Muscle layer of colon (tissue), 2 donors: Measurements from ENCODE around the gene DOCK1.
"Not testable (repeated sequence)": the region's sequence is repeated elsewhere in the genome, so short reads cannot be mapped to it uniquely, and the experiment has no call there.

Experiments used
- H3K27ac ChIP-seq: one replicate; pipeline ENCODE4 v1.7.0; 2013; ENCODE audit warnings: low read depth, mild to moderate bottlenecking, low read length, moderate library complexity
- H3K27me3 ChIP-seq, 2 donors: one replicate each; pipeline ENCODE4 v1.7.0; 2013; ENCODE audit warnings: low read length in 2 of 2, mild to moderate bottlenecking in 2 of 2; ENCODE audit not compliant: insufficient read depth in 2 of 2, control insufficient read depth in 1 of 2
- H3K36me3 ChIP-seq: one replicate; pipeline ENCODE4 v1.7.0; 2013; ENCODE audit warnings: mild to moderate bottlenecking, low read length; ENCODE audit not compliant: insufficient read depth
- H3K4me1 ChIP-seq: one replicate; pipeline ENCODE4 v1.7.0; 2013; ENCODE audit warnings: mild to moderate bottlenecking, low read length; ENCODE audit not compliant: insufficient read depth
- H3K4me3 ChIP-seq, 2 donors: one replicate each; pipeline ENCODE4 v1.7.0; 2013; ENCODE audit warnings: low read length in 2 of 2, low read depth in 1 of 2, mild to moderate bottlenecking in 1 of 2, moderate library complexity in 1 of 2
- H3K9ac ChIP-seq: one replicate; pipeline ENCODE4 v1.7.0; 2013; ENCODE audit warnings: low read length
- H3K9me3 ChIP-seq: one replicate; pipeline ENCODE4 v1.7.0; 2013; ENCODE audit warnings: mild to moderate bottlenecking, low read length
- donor health status: abdominal sarcoma.
- donor health status: Adenocarcinoma of cecum.

DOCK1 gene

GRCh38 chr10:127299192-127299591 is 394.0 kb downstream of the DOCK1 start:
- not testable (repeated sequence) for H3K27me3 ChIP-seq, H3K4me1 ChIP-seq, H3K36me3 ChIP-seq, H3K9me3 ChIP-seq, H3K4me3 ChIP-seq, H3K27ac ChIP-seq, H3K9ac ChIP-seq

DNA sequence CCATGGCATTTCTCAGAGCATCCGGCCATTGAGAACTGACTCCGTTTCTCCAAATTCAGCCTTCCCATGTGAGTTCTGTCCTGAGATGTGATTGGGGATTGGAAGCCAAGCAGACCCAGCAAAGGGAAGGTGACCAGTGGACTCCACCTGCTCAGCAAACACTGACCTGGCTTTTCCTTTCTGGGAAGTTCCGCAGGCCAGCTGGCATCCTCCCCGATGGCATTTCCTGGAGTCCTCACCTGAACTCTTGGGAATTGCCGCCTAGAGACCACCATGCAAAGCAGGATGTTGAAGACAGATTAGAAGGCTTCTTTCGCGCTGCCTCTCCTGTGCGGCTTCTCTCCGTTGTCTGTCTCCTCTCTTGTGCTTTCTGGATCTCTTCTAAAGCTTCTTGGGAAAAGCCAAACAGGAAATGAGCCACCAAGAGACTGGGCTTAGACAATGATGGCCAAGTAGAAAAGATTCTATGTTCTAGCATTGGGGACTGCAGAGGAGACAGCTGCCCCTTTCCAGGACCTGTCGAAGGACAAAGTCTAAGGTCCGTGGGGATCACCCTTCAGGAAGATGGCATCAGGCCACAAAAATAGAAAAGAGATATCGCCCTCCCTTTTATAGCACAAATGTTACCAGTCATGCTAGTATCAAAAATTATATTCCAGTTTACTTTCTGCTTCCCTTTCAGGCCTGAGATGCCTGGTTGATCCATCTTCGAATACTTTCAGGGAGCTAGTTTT is 394.9 kb downstream of the DOCK1 start:
- no peak overlapping the region for H3K27ac ChIP-seq
- no peaks in the 10 kb centered on the region for H3K27me3 ChIP-seq
- no peak overlapping the region for H3K4me3 ChIP-seq
- no peak overlapping the region for H3K9ac ChIP-seq
- H3K4me1 ChIP-seq, result no peaks in the 10 kb centered on the region
- H3K36me3 ChIP-seq, result no peaks in the 10 kb centered on the region
- no peaks in the 10 kb centered on the region for H3K9me3 ChIP-seq

- no peaks in the 10 kb centered on the region for H3K9me3 ChIP-seq
- H3K36me3 ChIP-seq, result no peaks in the 10 kb centered on the region
- H3K4me1 ChIP-seq, result no peaks in the 10 kb centered on the region
- H3K27me3 ChIP-seq, result no peaks in the 10 kb centered on the region
- H3K27ac ChIP-seq, result no peak overlapping the region
- H3K9ac ChIP-seq, result no peak overlapping the region
- no peak overlapping the region for H3K4me3 ChIP-seq
Observed at GRCh38 chr10:127300868-127301321, 395.7 kb downstream of the DOCK1 start.

GRCh38 chr10:127302343-127302742 is 397.1 kb downstream of the DOCK1 start:
- Histone ChIP-seq H3K9ac (no peak overlapping the region), H3K27me3 (no peaks in the 10 kb centered on the region), H3K36me3 (no peaks in the 10 kb centered on the region), H3K9me3 (no peaks in the 10 kb centered on the region), H3K4me3 (no peak overlapping the region), H3K4me1 (no peaks in the 10 kb centered on the region), H3K27ac (no peak overlapping the region)

DNA sequence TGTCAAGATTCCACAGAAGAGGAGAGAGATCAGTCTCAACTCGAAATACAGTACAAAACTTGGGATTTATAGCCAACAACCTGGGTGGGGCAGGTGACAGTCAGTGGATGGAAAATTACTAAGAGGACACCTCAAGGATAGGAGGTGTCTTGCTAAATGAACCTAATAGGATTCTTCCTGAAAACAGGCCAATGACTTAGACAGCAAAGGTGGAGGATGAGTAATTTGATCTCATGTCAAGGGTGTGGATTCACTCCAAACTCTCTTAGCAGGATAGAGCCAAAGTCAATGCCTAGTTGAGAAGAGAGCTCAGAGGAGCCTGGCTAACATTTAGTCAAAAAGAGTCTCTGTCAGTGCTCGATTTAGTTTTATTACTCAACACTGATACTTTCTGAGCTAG is 397.9 kb downstream of the DOCK1 start:
- Histone ChIP-seq H3K9ac (no peak overlapping the region), H3K4me1 (no peaks in the 10 kb centered on the region), H3K27me3 (no peaks in the 10 kb centered on the region), H3K27ac (no peak overlapping the region), H3K4me3 (no peak overlapping the region), H3K9me3 (no peaks in the 10 kb centered on the region), H3K36me3 (no peaks in the 10 kb centered on the region)

GRCh38 chr10:127303746-127304145 is 398.5 kb downstream of the DOCK1 start:
- H3K27ac ChIP-seq, result no peak overlapping the region
- no peak overlapping the region for H3K4me3 ChIP-seq
- no peak overlapping the region for H3K9ac ChIP-seq
- H3K9me3 ChIP-seq, result no peaks in the 10 kb centered on the region
- H3K27me3 ChIP-seq, result no peaks in the 10 kb centered on the region
- H3K36me3 ChIP-seq, result no peaks in the 10 kb centered on the region
- no peaks in the 10 kb centered on the region for H3K4me1 ChIP-seq

GRCh38 chr10:127306479-127306878 is 401.3 kb downstream of the DOCK1 start:
- Histone ChIP-seq H3K36me3 (no peaks in the 10 kb centered on the region), H3K9ac (no peak overlapping the region), H3K4me3 (no peak overlapping the region), H3K27ac (no peak overlapping the region), H3K9me3 (no peaks in the 10 kb centered on the region), H3K27me3 (no peaks in the 10 kb centered on the region), H3K4me1 (no peaks in the 10 kb centered on the region)

- no peaks in the 10 kb centered on the region for H3K27me3 ChIP-seq
- H3K4me3 ChIP-seq, result no peak overlapping the region
- H3K4me1 ChIP-seq, result no peaks in the 10 kb centered on the region
- H3K9ac ChIP-seq, result no peak overlapping the region
- H3K9me3 ChIP-seq, result no peaks in the 10 kb centered on the region
- no peak overlapping the region for H3K27ac ChIP-seq
- H3K36me3 ChIP-seq, result no peaks in the 10 kb centered on the region
Observed at GRCh38 chr10:127307338-127307737, 402.1 kb downstream of the DOCK1 start.

- Histone ChIP-seq H3K4me1 (no peaks in the 10 kb centered on the region), H3K27me3 (no peaks in the 10 kb centered on the region), H3K9ac (no peak overlapping the region), H3K4me3 (no peak overlapping the region), H3K36me3 (no peaks in the 10 kb centered on the region), H3K9me3 (no peaks in the 10 kb centered on the region), H3K27ac (no peak overlapping the region)
Observed at GRCh38 chr10:127308031-127308430, 402.8 kb downstream of the DOCK1 start.

DNA sequence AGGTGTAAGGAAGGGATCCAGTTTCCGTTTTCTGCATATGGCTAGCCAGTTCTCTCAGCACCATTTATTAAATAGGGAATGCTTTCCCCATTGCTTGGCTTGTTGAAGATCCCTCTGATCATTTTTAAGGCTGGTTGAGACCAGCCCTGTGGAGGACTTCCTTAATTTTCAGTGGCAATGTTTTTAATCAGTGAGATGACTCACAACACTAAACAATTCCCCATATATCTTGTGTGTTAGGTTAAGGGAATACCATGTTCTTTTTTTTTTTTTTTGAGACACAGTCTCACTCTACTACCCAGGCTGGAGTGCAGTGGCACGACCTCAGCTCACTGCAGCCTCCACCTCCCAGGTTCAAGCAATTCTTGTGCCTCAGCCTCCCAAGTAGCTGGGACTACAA is 404.4 kb downstream of the DOCK1 start:
- not testable (repeated sequence) for H3K9me3 ChIP-seq, H3K4me1 ChIP-seq, H3K36me3 ChIP-seq, H3K9ac ChIP-seq, H3K27me3 ChIP-seq, H3K27ac ChIP-seq, H3K4me3 ChIP-seq

- H3K9me3 ChIP-seq, result no peaks in the 10 kb centered on the region
- H3K27ac ChIP-seq, result no peak overlapping the region
- H3K4me3 ChIP-seq, result no peak overlapping the region
- H3K36me3 ChIP-seq, result no peaks in the 10 kb centered on the region
- H3K9ac ChIP-seq, result no peak overlapping the region
- H3K4me1 ChIP-seq, result no peaks in the 10 kb centered on the region
- no peaks in the 10 kb centered on the region for H3K27me3 ChIP-seq
Observed at GRCh38 chr10:127310430-127310829, 405.2 kb downstream of the DOCK1 start.

DNA sequence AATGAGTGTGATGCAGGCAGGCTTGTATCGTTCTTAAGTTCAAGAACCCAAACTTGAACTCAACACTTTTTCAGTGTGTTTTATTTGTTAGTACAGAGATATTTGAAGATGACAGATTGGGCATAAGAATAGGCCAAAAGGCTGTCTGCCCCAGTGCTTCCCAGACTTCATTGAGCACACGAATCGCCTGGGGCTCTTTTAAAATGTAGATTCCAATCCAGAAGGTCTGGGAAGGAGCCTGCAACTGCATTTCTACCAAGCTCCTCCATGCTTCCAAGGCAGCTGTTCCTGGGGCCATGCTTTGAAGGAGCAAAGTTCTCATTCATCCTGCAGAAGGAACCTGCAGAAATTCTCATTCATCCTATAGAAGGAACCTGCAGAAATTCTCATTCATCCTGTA is 405.7 kb downstream of the DOCK1 start:
- Histone ChIP-seq H3K4me1 (no peaks in the 10 kb centered on the region), H3K9me3 (no peaks in the 10 kb centered on the region), H3K9ac (no peak overlapping the region), H3K36me3 (no peaks in the 10 kb centered on the region), H3K4me3 (no peak overlapping the region), H3K27ac (no peak overlapping the region), H3K27me3 (no peaks in the 10 kb centered on the region)
